Measurements from ENCODE around the gene NBDY. TPM values are rescaled to one million over a fixed set of nuclear protein-coding genes. Genes with fewer than 3 reads are reported as not detected.
"Not testable (repeated sequence)": the region's sequence is repeated elsewhere in the genome, so short reads cannot be mapped to it uniquely, and the experiment has no call there.

The NBDY gene, protein sequence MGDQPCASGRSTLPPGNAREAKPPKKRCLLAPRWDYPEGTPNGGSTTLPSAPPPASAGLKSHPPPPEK
- 34.1 to 53.7 TPM (median 41.1 TPM) in 3 replicates for polyA plus RNA-seq
- polyA plus RNA-seq (2011; ENCODE audit: low read depth), result 33.6 TPM
- 74.4 and 97.1 TPM in 2 replicates for polyA plus RNA-seq (2011; cell fraction: cytosol; rRNA removed)
- polyA plus RNA-seq (2011; cell fraction: nucleus; rRNA removed), result 24.9 and 28.3 TPM in 2 replicates
- polyA plus RNA-seq (2012; ENCODE audit: low replicate concordance), result 61.9 and 76.8 TPM in 2 replicates
- 14.9 to 23.2 TPM (median 17.7 TPM) in 3 replicates for polyA minus RNA-seq
- 38.0 TPM for polyA minus RNA-seq (2011; cell fraction: cytosol; rRNA and poly(A)+ RNA removed)
- 6.3 and 11.2 TPM in 2 replicates for polyA minus RNA-seq (2011; cell fraction: nucleus; rRNA and poly(A)+ RNA removed)

DNA sequence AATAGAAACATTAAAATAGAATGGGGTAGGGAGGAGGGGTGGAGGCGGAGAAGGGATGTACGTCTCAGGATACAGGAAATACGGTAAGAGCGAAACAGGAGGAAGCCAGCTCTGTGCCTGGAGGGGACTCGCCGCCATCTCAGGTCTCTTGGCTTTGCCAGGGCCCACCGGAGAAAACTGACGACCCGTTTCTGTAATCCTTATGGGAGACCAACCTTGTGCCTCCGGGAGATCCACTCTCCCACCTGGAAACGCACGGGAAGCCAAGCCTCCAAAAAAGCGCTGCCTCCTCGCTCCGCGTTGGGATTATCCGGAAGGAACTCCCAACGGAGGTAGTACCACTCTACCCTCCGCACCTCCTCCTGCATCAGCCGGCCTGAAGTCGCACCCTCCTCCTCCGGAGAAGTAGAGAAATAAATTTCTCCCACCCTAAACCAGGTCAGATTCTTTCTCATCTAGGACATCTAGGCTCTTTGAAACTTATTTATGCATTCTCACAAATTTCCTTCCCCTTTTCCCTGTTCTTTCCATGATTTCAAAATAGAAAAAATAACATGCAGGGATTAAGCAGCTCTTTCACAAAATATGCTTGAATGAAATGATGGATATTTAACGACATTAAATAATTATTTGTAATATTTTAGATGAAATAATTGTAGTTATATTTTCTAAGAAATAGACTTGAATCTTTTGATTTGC, at the start of gene NBDY:
TSS of gene NBDY (plus strand) at position 92 of the 699 bp plus-strand sequence. CDS start at position 203, 111 bp downstream.
- Histone ChIP-seq H3K79me2 (ENCODE audit: control insufficient read depth, insufficient read depth, low read length) (peaks cover 33% of the 10 kb centered on the region), H3K9me1 (ENCODE audit: control insufficient read depth, extremely low read depth, insufficient read depth, low read length) (no peaks in the 10 kb centered on the region), H3K27me3 (ENCODE audit: control insufficient read depth, extremely low read depth, insufficient read depth, low read length) (no peaks in the 10 kb centered on the region), H2AFZ (ENCODE audit: control insufficient read depth, low read length) (peak within 1 kb of the TSS; percentile 65), H3K9me3 (ENCODE audit: control insufficient read depth, low read depth, low read length) (no peaks in the 10 kb centered on the region), H3K27ac (ENCODE audit: control insufficient read depth, insufficient read depth, low read length) (peak within 1 kb of the TSS; percentile 74), H3K9ac (ENCODE audit: control insufficient read depth, extremely low read depth, insufficient read depth, low read length) (peak within 1 kb of the TSS; percentile 71), H3K4me2 (ENCODE audit: control insufficient read depth, extremely low read depth, insufficient read depth, low read depth, low read length) (peak within 1 kb of the TSS; percentile 66), H3K4me1 (ENCODE audit: control insufficient read depth, extremely low read depth, insufficient read depth, low read length) (no peaks in the 10 kb centered on the region), H3K4me3 (ENCODE audit: control insufficient read depth in 2 of 3, extremely low read depth in 1 of 3, insufficient read depth in 2 of 3, low read depth in 1 of 3, low read length in 3 of 3) (peak within 1 kb of the TSS; percentile 54 to 86 (median 80)), H4K20me1 (ENCODE audit: control insufficient read depth, extremely low read depth, insufficient read depth, low read length) (no peaks in the 10 kb centered on the region), H3K36me3 (ENCODE audit: control insufficient read depth in 2 of 2, extremely low read depth in 1 of 2, insufficient read depth in 2 of 2, low read length in 2 of 2) (no peaks in the 10 kb centered on the region)
- dilution Hi-C loops (cut with MboI; ENCODE audit: extremely low pct_ligation_motif_present, low sequenced_read_pairs), result no loop called here
- no peak for DNase-seq (ENCODE audit: low read depth, low spot score)
- no peak for FAIRE-seq
- TF ChIP-seq, protein P1, sequence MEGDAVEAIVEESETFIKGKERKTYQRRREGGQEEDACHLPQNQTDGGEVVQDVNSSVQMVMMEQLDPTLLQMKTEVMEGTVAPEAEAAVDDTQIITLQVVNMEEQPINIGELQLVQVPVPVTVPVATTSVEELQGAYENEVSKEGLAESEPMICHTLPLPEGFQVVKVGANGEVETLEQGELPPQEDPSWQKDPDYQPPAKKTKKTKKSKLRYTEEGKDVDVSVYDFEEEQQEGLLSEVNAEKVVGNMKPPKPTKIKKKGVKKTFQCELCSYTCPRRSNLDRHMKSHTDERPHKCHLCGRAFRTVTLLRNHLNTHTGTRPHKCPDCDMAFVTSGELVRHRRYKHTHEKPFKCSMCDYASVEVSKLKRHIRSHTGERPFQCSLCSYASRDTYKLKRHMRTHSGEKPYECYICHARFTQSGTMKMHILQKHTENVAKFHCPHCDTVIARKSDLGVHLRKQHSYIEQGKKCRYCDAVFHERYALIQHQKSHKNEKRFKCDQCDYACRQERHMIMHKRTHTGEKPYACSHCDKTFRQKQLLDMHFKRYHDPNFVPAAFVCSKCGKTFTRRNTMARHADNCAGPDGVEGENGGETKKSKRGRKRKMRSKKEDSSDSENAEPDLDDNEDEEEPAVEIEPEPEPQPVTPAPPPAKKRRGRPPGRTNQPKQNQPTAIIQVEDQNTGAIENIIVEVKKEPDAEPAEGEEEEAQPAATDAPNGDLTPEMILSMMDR (optimal IDR thresholded peaks at IDR 0.05 in 1 of 3, IDR thresholded peaks at IDR 0.05 in 1 of 3, conservative IDR thresholded peaks at IDR 0.05 in 1 of 3; ENCODE audit: extremely low read depth in 1 of 3, insufficient read depth in 2 of 3, low read length in 3 of 3), result no peak
- no peak for TF ChIP-seq EZH2 (IDR thresholded peaks at IDR 0.05; ENCODE audit: low read length)

GRCh38 chrX:56704530-56704929, 24.5 kb upstream of the NBDY start:
- H3K4me3 ChIP-seq (ENCODE audit: control insufficient read depth in 2 of 3, extremely low read depth in 1 of 3, insufficient read depth in 2 of 3, low read depth in 1 of 3, low read length in 3 of 3); H3K79me2 ChIP-seq (ENCODE audit: control insufficient read depth, insufficient read depth, low read length); H3K4me1 ChIP-seq (ENCODE audit: control insufficient read depth, extremely low read depth, insufficient read depth, low read length); H3K27ac ChIP-seq (ENCODE audit: control insufficient read depth, insufficient read depth, low read length); H3K9me3 ChIP-seq (ENCODE audit: control insufficient read depth, low read depth, low read length); dilution Hi-C loops (cut with MboI; ENCODE audit: extremely low pct_ligation_motif_present, low sequenced_read_pairs); H3K36me3 ChIP-seq (ENCODE audit: control insufficient read depth in 2 of 2, extremely low read depth in 1 of 2, insufficient read depth in 2 of 2, low read length in 2 of 2); H4K20me1 ChIP-seq (ENCODE audit: control insufficient read depth, extremely low read depth, insufficient read depth, low read length); H3K9me1 ChIP-seq (ENCODE audit: control insufficient read depth, extremely low read depth, insufficient read depth, low read length); H3K27me3 ChIP-seq (ENCODE audit: control insufficient read depth, extremely low read depth, insufficient read depth, low read length); H3K4me2 ChIP-seq (ENCODE audit: control insufficient read depth, extremely low read depth, insufficient read depth, low read depth, low read length); H3K9ac ChIP-seq (ENCODE audit: control insufficient read depth, extremely low read depth, insufficient read depth, low read length); FAIRE-seq; DNase-seq (ENCODE audit: low read depth, low spot score); H2AFZ ChIP-seq (ENCODE audit: control insufficient read depth, low read length): not testable (repeated sequence)

Measured in keratinocyte (primary cell).